ENCODE data around the gene SEMA3C.

The SEMA3C gene

DNA sequence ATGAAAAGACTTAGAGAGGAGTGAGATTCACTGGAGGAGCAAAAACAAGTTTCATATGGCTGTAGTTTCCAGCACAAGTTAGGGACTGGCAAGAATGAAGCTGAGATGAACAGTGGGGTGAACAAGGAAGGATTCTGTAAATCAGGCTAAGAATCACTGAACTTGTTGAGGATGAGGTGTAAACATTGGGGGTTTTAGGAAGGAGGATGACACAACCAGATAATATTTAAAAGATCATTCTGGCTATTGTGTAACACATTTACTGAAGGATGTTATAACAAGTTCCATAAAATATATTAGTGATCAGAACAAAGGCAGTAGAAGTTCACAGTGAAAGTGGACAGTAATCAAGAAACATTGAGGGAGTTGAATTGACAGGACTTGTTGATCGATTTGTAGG lies 211.5 kb downstream of the SEMA3C start:
- in situ Hi-C loops (cut with MboI; ENCODE audit: low sequenced_read_pairs): loop anchor here (25.0 kb wide), 1 partner anchor 755 kb away; no protein-coding TSS in a partner anchor

DNA sequence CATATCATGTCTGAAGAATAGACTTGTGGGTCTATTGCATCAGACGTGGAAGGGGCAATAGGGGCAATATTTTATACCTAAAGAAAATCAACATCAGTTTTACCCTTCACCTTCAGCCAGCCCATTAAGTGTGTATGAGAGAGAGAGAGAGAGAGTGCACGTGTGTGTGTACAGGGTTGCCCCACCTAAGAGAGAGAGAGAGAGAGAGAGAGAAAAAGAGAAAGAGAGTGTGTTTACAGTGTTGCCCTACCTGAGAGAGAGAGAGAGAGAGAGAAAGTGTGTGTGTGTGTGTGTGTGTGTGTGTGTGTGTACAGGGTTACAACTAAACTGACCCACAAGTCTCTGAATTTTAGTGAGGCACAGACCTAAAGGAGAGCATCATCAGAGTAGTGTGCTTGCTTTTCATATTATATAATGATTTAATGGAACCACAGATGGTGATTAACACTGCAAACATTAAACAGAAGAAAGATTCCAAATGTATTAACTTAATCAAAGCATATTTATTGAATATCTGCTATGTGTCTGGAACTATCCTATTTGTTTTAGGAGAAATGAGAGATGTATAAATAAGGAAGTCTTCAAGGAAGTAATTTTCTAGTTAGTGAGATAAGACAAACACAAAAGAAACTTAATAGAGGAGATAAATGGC lies 213.6 kb downstream of the SEMA3C start:
- in situ Hi-C loops (cut with MboI; ENCODE audit: low sequenced_read_pairs): loop anchor here (25.0 kb wide), 1 partner anchor 757 kb away; no protein-coding TSS in a partner anchor

DNA sequence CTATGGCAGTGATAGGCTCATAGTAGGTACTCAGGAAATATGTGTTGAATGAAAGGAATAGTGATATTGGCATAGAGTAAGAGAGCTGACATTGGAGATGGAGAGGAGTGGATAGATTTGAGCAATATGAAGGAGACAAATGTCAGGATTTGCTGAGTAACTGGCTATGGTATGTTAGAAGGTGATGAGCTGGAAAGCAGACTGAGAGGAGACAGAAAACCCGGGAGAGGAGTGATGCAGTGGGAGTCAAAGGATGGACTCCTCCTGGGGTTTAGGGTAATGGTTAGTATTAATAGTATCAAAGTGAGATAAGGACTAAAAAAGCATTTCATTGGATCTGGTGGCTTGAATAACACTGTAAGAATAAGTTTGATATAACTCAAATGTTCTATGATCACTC lies 215.6 kb downstream of the SEMA3C start:
- in situ Hi-C loops (cut with MboI; ENCODE audit: low sequenced_read_pairs): loop anchor here (25.0 kb wide), 1 partner anchor 759 kb away; no protein-coding TSS in a partner anchor

DNA sequence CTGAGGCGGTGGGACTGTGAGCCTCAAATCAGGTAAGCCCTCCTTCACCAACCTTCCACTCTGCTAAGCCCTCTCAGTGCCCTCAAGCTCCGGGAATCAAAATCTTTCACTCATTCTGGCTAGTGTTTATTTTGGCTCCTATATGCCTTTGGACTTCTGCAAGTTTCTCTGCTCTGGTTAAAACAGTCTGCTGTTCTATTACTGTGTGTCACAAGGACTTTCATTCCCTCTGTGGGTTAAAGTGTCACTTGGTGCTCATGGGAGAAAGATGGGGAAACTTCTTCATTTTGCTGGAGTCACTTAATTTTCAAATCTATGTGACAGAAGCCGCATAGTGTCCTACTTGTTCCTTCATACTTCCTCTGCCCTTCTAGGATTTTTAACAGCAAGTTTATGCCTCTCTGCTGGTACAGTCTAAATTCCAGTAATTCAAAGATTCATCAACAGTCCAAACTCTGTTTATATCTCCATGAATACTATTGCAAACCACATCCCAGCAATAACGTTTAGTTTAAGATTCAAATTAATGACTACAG lies 219.1 kb downstream of the SEMA3C start:
- in situ Hi-C loops (cut with MboI; ENCODE audit: low sequenced_read_pairs): loop anchor here (25.0 kb wide), 1 partner anchor 763 kb away; no protein-coding TSS in a partner anchor

DNA sequence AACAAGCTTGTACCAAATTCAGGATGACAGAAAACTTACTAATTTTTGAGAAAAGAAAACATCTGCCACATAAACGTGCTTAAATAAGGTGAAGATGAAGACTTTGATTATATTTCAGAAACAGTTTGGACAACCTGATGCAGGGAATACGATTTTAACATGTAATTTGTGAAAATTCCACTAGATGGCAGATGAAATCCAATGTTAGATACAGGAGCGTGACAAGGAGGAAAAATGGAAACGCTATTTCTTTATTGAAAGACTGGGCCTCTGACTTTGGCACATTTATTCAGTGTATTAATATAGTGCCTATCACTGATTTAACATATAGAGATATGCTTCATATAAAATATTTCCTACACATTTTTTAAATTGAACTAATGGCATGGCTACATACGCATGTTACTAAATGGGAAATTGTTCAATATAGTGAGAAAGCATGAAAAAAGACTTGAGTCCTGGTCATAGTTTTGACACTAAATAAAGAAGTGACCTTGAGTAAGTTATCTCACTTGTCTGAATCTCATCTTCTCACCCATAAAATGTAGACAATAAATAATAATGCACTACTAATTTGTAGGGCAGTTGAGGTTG lies 219.7 kb downstream of the SEMA3C start:
- in situ Hi-C loops (cut with MboI; ENCODE audit: low sequenced_read_pairs): no loop called here
